Measurements from ENCODE around the gene KRTAP10-1. TPM values are rescaled to one million over a fixed set of nuclear protein-coding genes. Genes with fewer than 3 reads are reported as not detected.

Gene KRTAP10-1
- total RNA-seq, 1 experiment from 2014 or later = 0.47 TPM

DNA sequence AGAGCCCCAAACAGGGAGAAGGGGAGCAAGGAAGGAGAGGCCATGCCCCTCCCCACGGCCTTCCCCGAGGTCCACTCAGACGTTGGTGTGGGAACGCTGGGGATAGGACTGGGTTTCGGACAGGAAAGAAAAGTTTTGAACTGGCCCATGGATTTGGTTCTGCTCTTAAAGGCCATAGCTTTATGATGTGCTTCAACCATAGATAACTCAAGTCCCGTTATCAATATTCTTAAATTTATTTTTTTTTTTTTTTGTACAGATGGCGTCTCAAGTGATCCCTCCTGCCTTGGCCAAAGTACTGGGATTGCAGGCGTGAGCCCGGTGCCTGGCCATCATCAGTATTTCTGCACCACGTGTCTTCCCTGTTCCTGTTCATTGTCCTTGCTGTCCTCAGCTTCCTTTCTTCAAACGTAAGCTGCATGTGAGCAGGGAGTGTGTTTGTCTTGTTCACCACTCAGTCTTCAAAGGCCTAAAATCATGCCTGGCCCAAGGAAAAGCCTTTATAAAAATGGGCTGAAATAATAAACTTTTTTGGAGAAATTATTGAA lies 820 bp upstream of the KRTAP10-1 start:
- Histone ChIP-seq H3K27ac (ENCODE audit: low read depth, low read length, poor library complexity, severe bottlenecking) (no peak overlapping the region), H3K4me3 (ENCODE audit: low read depth, low read length, poor library complexity, severe bottlenecking) (no peak overlapping the region), H3K4me1 (ENCODE audit: insufficient read depth, low read length, poor library complexity, severe bottlenecking) (no peaks in the 10 kb centered on the region), H3K36me3 (ENCODE audit: insufficient read depth, low read length, poor library complexity, severe bottlenecking) (no peaks in the 10 kb centered on the region), H3K27me3 (replicated peaks; ENCODE audit: insufficient read depth, low read depth, low read length, poor library complexity) (no peaks in the 10 kb centered on the region), H3K9me3 (ENCODE audit: low read depth, low read length, poor library complexity, severe bottlenecking) (peaks cover 22% of the 10 kb centered on the region)
- DNase-seq (ENCODE audit: low spot score) = no peak
- CTCF ChIA-PET = no interaction called here
- no TSS peak for BruUV-seq (replicated peaks)
- intact Hi-C loops (cut with micrococcal nuclease; ENCODE audit: unreplicated experiment) = loop anchor here (10.0 kb wide), 1 partner anchor 64 kb away; the partner anchor contains the start of gene KRTAP10-7
- POLR2A ChIA-PET (ENCODE audit: low non-redundant PET) = no interaction called here
- no peak for TF ChIP-seq EZH2 (IDR thresholded peaks at IDR 0.05; ENCODE audit: borderline replicate concordance, low read depth, low read length, poor library complexity, severe bottlenecking)
- TF ChIP-seq, protein P1, sequence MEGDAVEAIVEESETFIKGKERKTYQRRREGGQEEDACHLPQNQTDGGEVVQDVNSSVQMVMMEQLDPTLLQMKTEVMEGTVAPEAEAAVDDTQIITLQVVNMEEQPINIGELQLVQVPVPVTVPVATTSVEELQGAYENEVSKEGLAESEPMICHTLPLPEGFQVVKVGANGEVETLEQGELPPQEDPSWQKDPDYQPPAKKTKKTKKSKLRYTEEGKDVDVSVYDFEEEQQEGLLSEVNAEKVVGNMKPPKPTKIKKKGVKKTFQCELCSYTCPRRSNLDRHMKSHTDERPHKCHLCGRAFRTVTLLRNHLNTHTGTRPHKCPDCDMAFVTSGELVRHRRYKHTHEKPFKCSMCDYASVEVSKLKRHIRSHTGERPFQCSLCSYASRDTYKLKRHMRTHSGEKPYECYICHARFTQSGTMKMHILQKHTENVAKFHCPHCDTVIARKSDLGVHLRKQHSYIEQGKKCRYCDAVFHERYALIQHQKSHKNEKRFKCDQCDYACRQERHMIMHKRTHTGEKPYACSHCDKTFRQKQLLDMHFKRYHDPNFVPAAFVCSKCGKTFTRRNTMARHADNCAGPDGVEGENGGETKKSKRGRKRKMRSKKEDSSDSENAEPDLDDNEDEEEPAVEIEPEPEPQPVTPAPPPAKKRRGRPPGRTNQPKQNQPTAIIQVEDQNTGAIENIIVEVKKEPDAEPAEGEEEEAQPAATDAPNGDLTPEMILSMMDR (conservative IDR thresholded peaks at IDR 0.05; ENCODE audit: low read depth, low read length) = no peak

GRCh38 chr21:44539046-44539445 lies 949 bp downstream of the KRTAP10-1 start:
- TF ChIP-seq, protein P1 (conservative IDR thresholded peaks at IDR 0.05; ENCODE audit: low read depth, low read length) = no peak
- no peak for TF ChIP-seq EZH2 (IDR thresholded peaks at IDR 0.05; ENCODE audit: borderline replicate concordance, low read depth, low read length, poor library complexity, severe bottlenecking)
- Histone ChIP-seq H3K9me3 (ENCODE audit: low read depth, low read length, poor library complexity, severe bottlenecking) (peaks cover 22% of the 10 kb centered on the region), H3K36me3 (ENCODE audit: insufficient read depth, low read length, poor library complexity, severe bottlenecking) (no peaks in the 10 kb centered on the region), H3K4me3 (ENCODE audit: low read depth, low read length, poor library complexity, severe bottlenecking) (no peak overlapping the region), H3K27me3 (replicated peaks; ENCODE audit: insufficient read depth, low read depth, low read length, poor library complexity) (no peaks in the 10 kb centered on the region), H3K27ac (ENCODE audit: low read depth, low read length, poor library complexity, severe bottlenecking) (no peak overlapping the region), H3K4me1 (ENCODE audit: insufficient read depth, low read length, poor library complexity, severe bottlenecking) (no peaks in the 10 kb centered on the region)
- POLR2A ChIA-PET (ENCODE audit: low non-redundant PET) = no interaction called here
- no TSS peak for BruUV-seq (replicated peaks)
- intact Hi-C loops (cut with micrococcal nuclease; ENCODE audit: unreplicated experiment) = no loop called here
- CTCF ChIA-PET = no interaction called here
- no peak for DNase-seq (ENCODE audit: low spot score)

DNA sequence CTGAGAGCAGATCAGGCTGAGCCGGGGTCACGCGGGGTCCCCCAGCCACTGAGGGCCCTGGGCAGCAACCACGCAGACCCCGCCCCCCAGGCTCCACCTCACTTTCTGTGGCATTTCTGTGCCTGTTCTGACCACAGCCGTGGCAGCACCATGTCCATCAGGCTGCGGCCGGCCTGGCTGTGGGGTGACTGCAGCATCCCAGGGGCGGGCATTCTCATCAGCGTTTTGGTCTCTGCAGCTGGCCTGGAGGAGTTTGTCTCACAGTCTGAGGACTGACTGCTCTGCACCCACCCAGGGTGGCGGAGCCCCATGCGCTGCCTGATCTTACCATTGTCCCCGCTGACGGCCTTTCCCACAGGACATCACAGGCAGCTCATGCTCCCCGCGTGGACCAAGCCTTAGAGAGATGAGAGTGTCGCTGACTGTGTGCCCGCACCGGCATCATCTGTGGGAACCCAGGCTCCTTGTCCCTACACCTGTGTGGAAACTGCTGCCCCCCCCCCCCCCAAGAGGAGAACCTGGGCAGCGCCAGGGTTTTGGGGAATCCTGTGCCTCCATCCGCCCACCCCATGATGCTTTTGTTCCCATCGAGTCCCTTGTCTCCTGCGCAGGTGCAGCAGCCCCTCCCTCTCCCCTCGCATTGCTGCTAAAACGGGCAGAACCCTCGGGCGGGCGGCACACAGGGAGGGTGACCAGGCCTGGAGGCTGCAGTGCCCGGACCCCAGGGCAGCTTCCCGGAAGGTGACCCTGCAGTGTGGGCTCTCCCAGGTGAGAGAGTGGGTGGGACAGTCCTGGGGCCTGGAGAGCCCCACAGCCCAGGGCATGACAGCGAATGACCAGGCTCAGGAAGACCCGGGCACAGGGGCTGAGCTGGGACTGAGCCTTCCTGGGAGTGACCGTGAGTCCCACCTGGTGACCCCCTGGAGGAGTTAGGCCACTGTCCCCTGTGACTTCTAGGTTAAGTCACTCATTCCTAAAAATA lies 1.8 kb downstream of the KRTAP10-1 start:
- Histone ChIP-seq H3K4me3 (ENCODE audit: low read depth, low read length, poor library complexity, severe bottlenecking) (no peak overlapping the region), H3K27me3 (replicated peaks; ENCODE audit: insufficient read depth, low read depth, low read length, poor library complexity) (no peaks in the 10 kb centered on the region), H3K4me1 (ENCODE audit: insufficient read depth, low read length, poor library complexity, severe bottlenecking) (no peaks in the 10 kb centered on the region), H3K9me3 (ENCODE audit: low read depth, low read length, poor library complexity, severe bottlenecking) (peaks cover 16% of the 10 kb centered on the region), H3K36me3 (ENCODE audit: insufficient read depth, low read length, poor library complexity, severe bottlenecking) (no peaks in the 10 kb centered on the region), H3K27ac (ENCODE audit: low read depth, low read length, poor library complexity, severe bottlenecking) (no peak overlapping the region)
- TF ChIP-seq, protein P1 (conservative IDR thresholded peaks at IDR 0.05; ENCODE audit: low read depth, low read length) = no peak
- TF ChIP-seq EZH2 (IDR thresholded peaks at IDR 0.05; ENCODE audit: borderline replicate concordance, low read depth, low read length, poor library complexity, severe bottlenecking) = no peak
- DNase-seq (ENCODE audit: low spot score) = no peak
- CTCF ChIA-PET = no interaction called here
- intact Hi-C loops (cut with micrococcal nuclease; ENCODE audit: unreplicated experiment) = no loop called here
- POLR2A ChIA-PET (ENCODE audit: low non-redundant PET) = no interaction called here
- BruUV-seq (replicated peaks) = no TSS peak

Data from A673 (cell line).